ENCODE results near the gene YIPF5.

The YIPF5 gene

GRCh38 chr5:144177548-144177947 is 7.1 kb upstream of the YIPF5 start:
- no peaks in the 10 kb centered on the region for H3F3A ChIP-seq (ENCODE audit: insufficient read depth, low read length)
- H3K4me1 ChIP-seq (ENCODE audit: low read length), result no peaks in the 10 kb centered on the region
- H2AFZ ChIP-seq (ENCODE audit: low read length), result no peak overlapping the region
- no peak for DNase-seq
- no peak overlapping the region for H3K4me2 ChIP-seq (ENCODE audit: low read depth, low read length)
- TF ChIP-seq EZH2phosphoT487 (IDR thresholded peaks at IDR 0.05; ENCODE audit: low read length), result no peak
- no peak for TF ChIP-seq EZH2 (optimal IDR thresholded peaks at IDR 0.05; ENCODE audit: low read depth, low read length)
- no peak for TF ChIP-seq CTCF (IDR thresholded peaks at IDR 0.05; ENCODE audit: low read length)
- no peak overlapping the region for H3K9ac ChIP-seq (ENCODE audit: low read length)
- no peak overlapping the region for H3K4me3 ChIP-seq (ENCODE audit: low read length)
- H3K9me2 ChIP-seq (replicated peaks; ENCODE audit: insufficient read depth, low read length), result no peaks in the 10 kb centered on the region
- H3K9me3 ChIP-seq (replicated peaks; ENCODE audit: insufficient read depth, low read length), result no peaks in the 10 kb centered on the region
- no peaks in the 10 kb centered on the region for H3K79me2 ChIP-seq (ENCODE audit: low read length)
- H4K20me1 ChIP-seq (ENCODE audit: insufficient read depth, low read length), result no peaks in the 10 kb centered on the region
- no peak overlapping the region for H3K27ac ChIP-seq (ENCODE audit: low read length)
- no peaks in the 10 kb centered on the region for H3K36me3 ChIP-seq (replicated peaks; ENCODE audit: insufficient read depth, low read length)
- no peaks in the 10 kb centered on the region for H3K27me3 ChIP-seq (replicated peaks; ENCODE audit: insufficient read depth, low read length)

GRCh38 chr5:144173766-144174165 is 3.3 kb upstream of the YIPF5 start:
- TF ChIP-seq EZH2 (optimal IDR thresholded peaks at IDR 0.05; ENCODE audit: low read depth, low read length) (no peak), EZH2phosphoT487 (IDR thresholded peaks at IDR 0.05; ENCODE audit: low read length) (no peak), CTCF (IDR thresholded peaks at IDR 0.05; ENCODE audit: low read length) (no peak)
- Histone ChIP-seq H3K4me1 (ENCODE audit: low read length) (peaks cover 15% of the 10 kb centered on the region; the same call in 1 of the 2 replicates), H3K9me3 (replicated peaks; ENCODE audit: insufficient read depth, low read length) (no peaks in the 10 kb centered on the region), H3K27ac (ENCODE audit: low read length) (no peak overlapping the region), H3K36me3 (replicated peaks; ENCODE audit: insufficient read depth, low read length) (no peaks in the 10 kb centered on the region), H3K4me2 (ENCODE audit: low read depth, low read length) (no peak overlapping the region), H2AFZ (ENCODE audit: low read length) (no peak overlapping the region), H3K4me3 (ENCODE audit: low read length) (no peak overlapping the region), H4K20me1 (ENCODE audit: insufficient read depth, low read length) (no peaks in the 10 kb centered on the region), H3F3A (ENCODE audit: insufficient read depth, low read length) (no peaks in the 10 kb centered on the region), H3K9me2 (replicated peaks; ENCODE audit: insufficient read depth, low read length) (no peaks in the 10 kb centered on the region), H3K9ac (ENCODE audit: low read length) (no peak overlapping the region), H3K27me3 (replicated peaks; ENCODE audit: insufficient read depth, low read length) (no peaks in the 10 kb centered on the region), H3K79me2 (ENCODE audit: low read length) (peaks cover 17% of the 10 kb centered on the region)
- DNase-seq, result no peak

- Histone ChIP-seq H3K79me2 (ENCODE audit: low read length) (peaks cover 44% of the 10 kb centered on the region), H2AFZ (ENCODE audit: low read length) (peak overlapping the region; percentile 77), H3K9me3 (replicated peaks; ENCODE audit: insufficient read depth, low read length) (no peaks in the 10 kb centered on the region), H3K4me3 (ENCODE audit: low read length) (peak overlapping the region; percentile 87), H3K9ac (ENCODE audit: low read length) (peak overlapping the region; percentile 81), H3K4me2 (ENCODE audit: low read depth, low read length) (peak overlapping the region; percentile 68), H4K20me1 (ENCODE audit: insufficient read depth, low read length) (no peaks in the 10 kb centered on the region), H3K36me3 (replicated peaks; ENCODE audit: insufficient read depth, low read length) (0 out of 2 replicates have a peak, but pooled peaks cover 6% of the 10 kb centered on the region), H3K27ac (ENCODE audit: low read length) (peak overlapping the region; percentile 60; the same call in 1 of the 2 replicates), H3K27me3 (replicated peaks; ENCODE audit: insufficient read depth, low read length) (no peaks in the 10 kb centered on the region), H3F3A (ENCODE audit: insufficient read depth, low read length) (no peaks in the 10 kb centered on the region), H3K4me1 (ENCODE audit: low read length) (peaks cover 18% of the 10 kb centered on the region; the same call in 1 of the 2 replicates), H3K9me2 (replicated peaks; ENCODE audit: insufficient read depth, low read length) (no peaks in the 10 kb centered on the region)
- TF ChIP-seq CTCF (IDR thresholded peaks at IDR 0.05; ENCODE audit: low read length), result no peak
- TF ChIP-seq EZH2 (optimal IDR thresholded peaks at IDR 0.05; ENCODE audit: low read depth, low read length), result no peak
- TF ChIP-seq EZH2phosphoT487 (IDR thresholded peaks at IDR 0.05; ENCODE audit: low read length), result no peak
- DNase-seq, result no peak
Observed at GRCh38 chr5:144169904-144170275, 569 bp downstream of the YIPF5 start.
